ENCODE measurements around the gene RAD1.

DNA sequence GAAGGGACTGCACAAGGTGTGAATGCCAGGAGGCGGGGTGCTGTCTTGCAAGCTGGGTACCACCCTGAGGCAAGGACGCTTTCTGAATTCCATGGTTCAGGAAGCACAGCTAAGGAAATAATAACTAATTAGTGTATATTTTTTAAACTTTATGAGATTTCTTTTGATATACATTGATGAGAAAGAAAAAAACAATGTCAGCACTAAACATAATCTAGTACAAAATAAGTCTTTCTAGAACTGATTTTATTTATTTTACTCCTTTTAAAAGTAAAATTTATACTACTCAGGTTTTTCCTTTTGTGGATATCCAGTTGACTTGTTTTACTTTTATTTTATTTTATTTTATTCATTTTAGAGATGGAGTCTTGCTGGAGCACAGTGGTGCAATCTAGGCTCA is 17.6 kb upstream of the RAD1 start:
- TF ChIP-seq, protein P1, sequence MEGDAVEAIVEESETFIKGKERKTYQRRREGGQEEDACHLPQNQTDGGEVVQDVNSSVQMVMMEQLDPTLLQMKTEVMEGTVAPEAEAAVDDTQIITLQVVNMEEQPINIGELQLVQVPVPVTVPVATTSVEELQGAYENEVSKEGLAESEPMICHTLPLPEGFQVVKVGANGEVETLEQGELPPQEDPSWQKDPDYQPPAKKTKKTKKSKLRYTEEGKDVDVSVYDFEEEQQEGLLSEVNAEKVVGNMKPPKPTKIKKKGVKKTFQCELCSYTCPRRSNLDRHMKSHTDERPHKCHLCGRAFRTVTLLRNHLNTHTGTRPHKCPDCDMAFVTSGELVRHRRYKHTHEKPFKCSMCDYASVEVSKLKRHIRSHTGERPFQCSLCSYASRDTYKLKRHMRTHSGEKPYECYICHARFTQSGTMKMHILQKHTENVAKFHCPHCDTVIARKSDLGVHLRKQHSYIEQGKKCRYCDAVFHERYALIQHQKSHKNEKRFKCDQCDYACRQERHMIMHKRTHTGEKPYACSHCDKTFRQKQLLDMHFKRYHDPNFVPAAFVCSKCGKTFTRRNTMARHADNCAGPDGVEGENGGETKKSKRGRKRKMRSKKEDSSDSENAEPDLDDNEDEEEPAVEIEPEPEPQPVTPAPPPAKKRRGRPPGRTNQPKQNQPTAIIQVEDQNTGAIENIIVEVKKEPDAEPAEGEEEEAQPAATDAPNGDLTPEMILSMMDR (tag by site-specific recombination; IDR thresholded peaks at IDR 0.05): no peak
- TF ChIP-seq, protein P2, sequence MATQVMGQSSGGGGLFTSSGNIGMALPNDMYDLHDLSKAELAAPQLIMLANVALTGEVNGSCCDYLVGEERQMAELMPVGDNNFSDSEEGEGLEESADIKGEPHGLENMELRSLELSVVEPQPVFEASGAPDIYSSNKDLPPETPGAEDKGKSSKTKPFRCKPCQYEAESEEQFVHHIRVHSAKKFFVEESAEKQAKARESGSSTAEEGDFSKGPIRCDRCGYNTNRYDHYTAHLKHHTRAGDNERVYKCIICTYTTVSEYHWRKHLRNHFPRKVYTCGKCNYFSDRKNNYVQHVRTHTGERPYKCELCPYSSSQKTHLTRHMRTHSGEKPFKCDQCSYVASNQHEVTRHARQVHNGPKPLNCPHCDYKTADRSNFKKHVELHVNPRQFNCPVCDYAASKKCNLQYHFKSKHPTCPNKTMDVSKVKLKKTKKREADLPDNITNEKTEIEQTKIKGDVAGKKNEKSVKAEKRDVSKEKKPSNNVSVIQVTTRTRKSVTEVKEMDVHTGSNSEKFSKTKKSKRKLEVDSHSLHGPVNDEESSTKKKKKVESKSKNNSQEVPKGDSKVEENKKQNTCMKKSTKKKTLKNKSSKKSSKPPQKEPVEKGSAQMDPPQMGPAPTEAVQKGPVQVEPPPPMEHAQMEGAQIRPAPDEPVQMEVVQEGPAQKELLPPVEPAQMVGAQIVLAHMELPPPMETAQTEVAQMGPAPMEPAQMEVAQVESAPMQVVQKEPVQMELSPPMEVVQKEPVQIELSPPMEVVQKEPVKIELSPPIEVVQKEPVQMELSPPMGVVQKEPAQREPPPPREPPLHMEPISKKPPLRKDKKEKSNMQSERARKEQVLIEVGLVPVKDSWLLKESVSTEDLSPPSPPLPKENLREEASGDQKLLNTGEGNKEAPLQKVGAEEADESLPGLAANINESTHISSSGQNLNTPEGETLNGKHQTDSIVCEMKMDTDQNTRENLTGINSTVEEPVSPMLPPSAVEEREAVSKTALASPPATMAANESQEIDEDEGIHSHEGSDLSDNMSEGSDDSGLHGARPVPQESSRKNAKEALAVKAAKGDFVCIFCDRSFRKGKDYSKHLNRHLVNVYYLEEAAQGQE (tag by site-specific recombination; IDR thresholded peaks at IDR 0.05): no peak
- TF ChIP-seq YY1 (tag by site-specific recombination; IDR thresholded peaks at IDR 0.05): no peak
- TF ChIP-seq ZNF274 (IDR thresholded peaks at IDR 0.05; ENCODE audit: low read length): no peak
- TF ChIP-seq ZNF274 (tag by site-specific recombination; IDR thresholded peaks at IDR 0.05; ENCODE audit: borderline replicate concordance): no peak
- TF ChIP-seq, protein P3, sequence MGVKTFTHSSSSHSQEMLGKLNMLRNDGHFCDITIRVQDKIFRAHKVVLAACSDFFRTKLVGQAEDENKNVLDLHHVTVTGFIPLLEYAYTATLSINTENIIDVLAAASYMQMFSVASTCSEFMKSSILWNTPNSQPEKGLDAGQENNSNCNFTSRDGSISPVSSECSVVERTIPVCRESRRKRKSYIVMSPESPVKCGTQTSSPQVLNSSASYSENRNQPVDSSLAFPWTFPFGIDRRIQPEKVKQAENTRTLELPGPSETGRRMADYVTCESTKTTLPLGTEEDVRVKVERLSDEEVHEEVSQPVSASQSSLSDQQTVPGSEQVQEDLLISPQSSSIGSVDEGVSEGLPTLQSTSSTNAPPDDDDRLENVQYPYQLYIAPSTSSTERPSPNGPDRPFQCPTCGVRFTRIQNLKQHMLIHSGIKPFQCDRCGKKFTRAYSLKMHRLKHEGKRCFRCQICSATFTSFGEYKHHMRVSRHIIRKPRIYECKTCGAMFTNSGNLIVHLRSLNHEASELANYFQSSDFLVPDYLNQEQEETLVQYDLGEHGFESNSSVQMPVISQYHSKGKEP (tag by site-specific recombination; IDR thresholded peaks at IDR 0.05): no peak
- TF ChIP-seq, protein P4, sequence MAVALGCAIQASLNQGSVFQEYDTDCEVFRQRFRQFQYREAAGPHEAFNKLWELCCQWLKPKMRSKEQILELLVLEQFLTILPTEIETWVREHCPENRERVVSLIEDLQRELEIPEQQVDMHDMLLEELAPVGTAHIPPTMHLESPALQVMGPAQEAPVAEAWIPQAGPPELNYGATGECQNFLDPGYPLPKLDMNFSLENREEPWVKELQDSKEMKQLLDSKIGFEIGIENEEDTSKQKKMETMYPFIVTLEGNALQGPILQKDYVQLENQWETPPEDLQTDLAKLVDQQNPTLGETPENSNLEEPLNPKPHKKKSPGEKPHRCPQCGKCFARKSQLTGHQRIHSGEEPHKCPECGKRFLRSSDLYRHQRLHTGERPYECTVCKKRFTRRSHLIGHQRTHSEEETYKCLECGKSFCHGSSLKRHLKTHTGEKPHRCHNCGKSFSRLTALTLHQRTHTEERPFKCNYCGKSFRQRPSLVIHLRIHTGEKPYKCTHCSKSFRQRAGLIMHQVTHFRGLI (tag by site-specific recombination; IDR thresholded peaks at IDR 0.05): no peak
- TF ChIP-seq PRDM1 (tag by site-specific recombination; IDR thresholded peaks at IDR 0.05): no peak
- no peak for TF ChIP-seq BCL11A (tag by site-specific recombination; IDR thresholded peaks at IDR 0.05; ENCODE audit: low read depth)
- TF ChIP-seq, protein P5, sequence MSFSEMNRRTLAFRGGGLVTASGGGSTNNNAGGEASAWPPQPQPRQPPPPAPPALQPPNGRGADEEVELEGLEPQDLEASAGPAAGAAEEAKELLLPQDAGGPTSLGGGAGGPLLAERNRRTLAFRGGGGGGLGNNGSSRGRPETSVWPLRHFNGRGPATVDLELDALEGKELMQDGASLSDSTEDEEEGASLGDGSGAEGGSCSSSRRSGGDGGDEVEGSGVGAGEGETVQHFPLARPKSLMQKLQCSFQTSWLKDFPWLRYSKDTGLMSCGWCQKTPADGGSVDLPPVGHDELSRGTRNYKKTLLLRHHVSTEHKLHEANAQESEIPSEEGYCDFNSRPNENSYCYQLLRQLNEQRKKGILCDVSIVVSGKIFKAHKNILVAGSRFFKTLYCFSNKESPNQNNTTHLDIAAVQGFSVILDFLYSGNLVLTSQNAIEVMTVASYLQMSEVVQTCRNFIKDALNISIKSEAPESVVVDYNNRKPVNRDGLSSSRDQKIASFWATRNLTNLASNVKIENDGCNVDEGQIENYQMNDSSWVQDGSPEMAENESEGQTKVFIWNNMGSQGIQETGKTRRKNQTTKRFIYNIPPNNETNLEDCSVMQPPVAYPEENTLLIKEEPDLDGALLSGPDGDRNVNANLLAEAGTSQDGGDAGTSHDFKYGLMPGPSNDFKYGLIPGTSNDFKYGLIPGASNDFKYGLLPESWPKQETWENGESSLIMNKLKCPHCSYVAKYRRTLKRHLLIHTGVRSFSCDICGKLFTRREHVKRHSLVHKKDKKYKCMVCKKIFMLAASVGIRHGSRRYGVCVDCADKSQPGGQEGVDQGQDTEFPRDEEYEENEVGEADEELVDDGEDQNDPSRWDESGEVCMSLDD (tag by site-specific recombination; IDR thresholded peaks at IDR 0.05): no peak
- no peak for TF ChIP-seq SETDB1 (IDR thresholded peaks at IDR 0.05; ENCODE audit: insufficient read length, low read length)
